Psoas muscle (tissue), 8 donors: ENCODE results near the gene CZIB. TPM values are rescaled to one million over a fixed set of nuclear protein-coding genes. Genes with fewer than 3 reads are reported as not detected.

Experiments used
- ATAC-seq, 4 donors: fragments of 200-7000 bp; cut with Tn5 transposase; one replicate each; pipeline ENCODE4 v1.9.1; 2020; ENCODE audit warnings: moderate library complexity in 3 of 4, mild to moderate bottlenecking in 2 of 4
- DNase-seq, 2 donors: peaks; one replicate each; pipeline ENCODE4 v3.0.0-alpha.2; 2020
- H3K27ac ChIP-seq: fragments of 200-600 bp; one replicate; pipeline ENCODE4 v1.8.0; 2022
- H3K27me3 ChIP-seq, 3 donors: fragments of 200-600 bp in 1 of 3; one replicate each; pipeline versions ENCODE4 v1.6.1 to v1.8.0; 2013 to 2022; ENCODE audit warnings: low read length in 2 of 3, mild to moderate bottlenecking in 2 of 3, moderate library complexity in 1 of 3; ENCODE audit not compliant: insufficient read depth in 3 of 3
- H3K36me3 ChIP-seq, 2 donors: fragments of 200-600 bp in 1 of 2; one replicate each; pipeline versions ENCODE4 v1.6.1 to v1.8.0; 2013 to 2022; ENCODE audit warnings: low read depth in 1 of 2, mild to moderate bottlenecking in 1 of 2, moderate library complexity in 1 of 2; ENCODE audit not compliant: insufficient read depth in 1 of 2
- H3K4me1 ChIP-seq: fragments of 200-600 bp; one replicate; pipeline ENCODE4 v1.8.0; 2022
- H3K4me3 ChIP-seq: fragments of 200-600 bp; one replicate; pipeline ENCODE4 v1.8.0; 2022; ENCODE audit warnings: mild to moderate bottlenecking
- H3K9me3 ChIP-seq: fragments of 200-600 bp; one replicate; pipeline ENCODE4 v1.8.0; 2022
- WGBS, 3 donors: extraction: QIAGEN DNeasy Blood & Tissue Kit; methylation state at CpG; one replicate each; pipeline versions ENCODE4 v1.1.6 to v1.1.7; 2013; 5-methylcytosine and 5-hydroxymethylcytosine counted together
- intact Hi-C, 2 donors: fragments of 100-400 bp; cut with DNase I; formaldehyde crosslinking; loops; one replicate each; pipeline versions ENCODE4 v1.11.0 to v1.14.2; 2022
- polyA plus RNA-seq, 3 donors: library from polyadenylated mRNA; stranded (reverse); fragments of 200-250 nt; gene quantifications; one replicate each; pipeline ENCODE4 v1.2.3, GENCODE V29; 2013
- total RNA-seq, 4 donors: library from RNA; stranded (reverse); fragmentation: NEBNext Ultra II Directional in 2 of 4; extraction: Animal tissue kit (Norgen Biotek cat#: 25700) in 2 of 4; gene quantifications; one replicate each; pipeline versions ENCODE4 v1.2.1 to v1.2.4, GENCODE V29; 2021 to 2023
- TF ChIP-seq, protein P1 (sequence below): fragments of 200-600 bp; IDR thresholded peaks from one replicate; pipeline ENCODE4 v1.8.0; 2022; ENCODE audit warnings: antibody characterized with exemption
- donor health status: healthy with polysubstance abuse.
- donor health status: DM: no; HTN: no; CAD: no; lungs with moderate emphysema.
- donor health status: Bipolar disorder and iron deficiency.
- donor health status: healthy.
- donor health status: DM: yes; HTN: yes; CAD: no.
- donor health status: DM: no; HTN: no; CAD: no.
- donor health status: DM: no; HTN: no; CAD: no.
- donor health status: DM: yes; HTN: yes; CAD: no.

Gene CZIB
- total and polyA plus RNA-seq, 7 donors = 47.8 to 70.9 (median 52.7) TPM

- Histone ChIP-seq H3K4me3 (no peak overlapping the region), H3K27me3 (peaks cover 0 to 8% (median 2%) of the 10 kb centered on the region in 3 donors), H3K27ac (no peak overlapping the region), H3K36me3 (no peaks in the 10 kb centered on the region), H3K4me1 (no peaks in the 10 kb centered on the region), H3K9me3 (no peaks in the 10 kb centered on the region)
- intact Hi-C loops = no loop called here
- ATAC-seq = no peak
- 67 to 77% (median 71%) methylated on average over 6 of the region's 6 CpGs for WGBS, 3 donors
- TF ChIP-seq, protein P1, sequence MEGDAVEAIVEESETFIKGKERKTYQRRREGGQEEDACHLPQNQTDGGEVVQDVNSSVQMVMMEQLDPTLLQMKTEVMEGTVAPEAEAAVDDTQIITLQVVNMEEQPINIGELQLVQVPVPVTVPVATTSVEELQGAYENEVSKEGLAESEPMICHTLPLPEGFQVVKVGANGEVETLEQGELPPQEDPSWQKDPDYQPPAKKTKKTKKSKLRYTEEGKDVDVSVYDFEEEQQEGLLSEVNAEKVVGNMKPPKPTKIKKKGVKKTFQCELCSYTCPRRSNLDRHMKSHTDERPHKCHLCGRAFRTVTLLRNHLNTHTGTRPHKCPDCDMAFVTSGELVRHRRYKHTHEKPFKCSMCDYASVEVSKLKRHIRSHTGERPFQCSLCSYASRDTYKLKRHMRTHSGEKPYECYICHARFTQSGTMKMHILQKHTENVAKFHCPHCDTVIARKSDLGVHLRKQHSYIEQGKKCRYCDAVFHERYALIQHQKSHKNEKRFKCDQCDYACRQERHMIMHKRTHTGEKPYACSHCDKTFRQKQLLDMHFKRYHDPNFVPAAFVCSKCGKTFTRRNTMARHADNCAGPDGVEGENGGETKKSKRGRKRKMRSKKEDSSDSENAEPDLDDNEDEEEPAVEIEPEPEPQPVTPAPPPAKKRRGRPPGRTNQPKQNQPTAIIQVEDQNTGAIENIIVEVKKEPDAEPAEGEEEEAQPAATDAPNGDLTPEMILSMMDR = no peak
- no peak for DNase-seq
Observed at GRCh38 chr1:53166366-53166765, 54.1 kb downstream of the CZIB start.

DNA sequence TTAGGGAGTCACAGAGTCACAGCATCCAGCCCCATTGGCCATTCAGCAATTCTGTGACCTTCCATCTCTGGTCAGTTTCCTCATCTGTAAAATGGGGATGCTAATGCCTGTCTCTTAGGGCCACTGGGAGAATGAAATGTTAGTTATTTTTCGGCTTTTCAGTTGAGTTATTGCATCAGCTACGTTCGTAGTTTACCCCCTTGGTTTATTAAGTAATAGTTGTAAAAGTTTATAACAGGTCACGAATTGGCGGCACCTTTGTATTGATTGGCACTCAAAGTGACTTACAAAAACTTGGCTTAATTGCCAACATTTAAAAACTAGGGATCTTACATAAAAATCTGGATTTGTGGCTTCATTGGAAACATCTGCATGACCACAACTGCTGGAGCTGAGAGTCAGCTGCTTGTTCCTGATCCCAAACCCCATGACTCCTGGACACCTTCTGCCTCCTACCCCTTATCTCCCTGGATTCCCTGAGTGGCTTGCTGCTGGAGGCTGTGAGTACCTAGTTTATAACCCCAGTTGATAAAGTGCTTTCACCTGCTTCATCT, 54.9 kb downstream of the CZIB start:
- H3K4me3 ChIP-seq = no peak overlapping the region
- H3K36me3 ChIP-seq = no peaks in the 10 kb centered on the region
- 86 to 89% (median 88%) methylated on average over 5 of the region's 5 CpGs for WGBS, 3 donors
- no peaks in the 10 kb centered on the region for H3K9me3 ChIP-seq
- DNase-seq = no peak
- TF ChIP-seq, protein P1 = no peak
- intact Hi-C loops = no loop called here
- H3K4me1 ChIP-seq = no peaks in the 10 kb centered on the region
- peaks cover 0 to 8% (median 0%) of the 10 kb centered on the region in 3 donors for H3K27me3 ChIP-seq
- H3K27ac ChIP-seq = no peak overlapping the region
- ATAC-seq = no peak

Other genes starting within 250 kb of the CZIB start
- 10 to 100 TPM in 1 of 4 donors, 1 to 10 TPM in 3; 7.2 to 27.1 (median 8.4) TPM for gene PODN, start 158.4 kb downstream of the CZIB start, total RNA-seq
- 1 to 10 TPM; 3.0 to 5.6 (median 4.7) TPM for gene PODN, start 158.4 kb downstream of the CZIB start, polyA plus RNA-seq
- gene SLC1A7, start 78.0 kb downstream of the CZIB start, total RNA-seq = 1 to 10 TPM in 2 of 4 donors, under 1 TPM in 2; 0.32 to 6.2 (median 0.77) TPM
- under 1 TPM; 0.04 to 0.59 (median 0.31) TPM for gene SLC1A7, start 78.0 kb downstream of the CZIB start, polyA plus RNA-seq
- gene CPT2, start 23.8 kb downstream of the CZIB start, total RNA-seq = 10 to 100 TPM; 18.7 to 31.6 (median 22.2) TPM
- 10 to 100 TPM in 1 of 3 donors, 1 to 10 TPM in 2; 8.1 to 16.8 (median 8.9) TPM for gene CPT2, start 23.8 kb downstream of the CZIB start, polyA plus RNA-seq
- gene MAGOH, start 17.9 kb upstream of the CZIB start, total RNA-seq = 10 to 100 TPM; 15.9 to 33.6 (median 26.4) TPM
- gene MAGOH, start 17.9 kb upstream of the CZIB start, polyA plus RNA-seq = 100 to 1,000 TPM in 1 of 3 donors, 10 to 100 TPM in 2; 47.2 to 103 (median 59.2) TPM
- 1 to 10 TPM in 2 of 4 donors, under 1 TPM in 2; 0.79 to 2.4 (median 1.1) TPM for gene LRP8, start 107.4 kb upstream of the CZIB start, total RNA-seq
- 1 to 10 TPM in 1 of 3 donors, under 1 TPM in 2; 0.17 to 1.2 (median 0.94) TPM for gene LRP8, start 107.4 kb upstream of the CZIB start, polyA plus RNA-seq
- not detected for gene DMRTB1, start 238.8 kb upstream of the CZIB start, total RNA-seq
- not detected for gene DMRTB1, start 238.8 kb upstream of the CZIB start, polyA plus RNA-seq